Testis (tissue), 3 donors: Measurements from ENCODE around the gene TRIM61. TPM values are rescaled to one million over a fixed set of nuclear protein-coding genes. Genes with fewer than 3 reads are reported as not detected.
"Not testable (repeated sequence)": the region's sequence is repeated elsewhere in the genome, so short reads cannot be mapped to it uniquely, and the experiment has no call there.

ENCODE experiments used
- DNase-seq: peaks from one replicate; pipeline ENCODE4 v3.0.0-alpha.2; 2019
- H3K27ac ChIP-seq, 2 donors: fragments of 200-600 bp; sonication (generic); one replicate each; pipeline ENCODE4 v1.5.1; 2019
- H3K27me3 ChIP-seq: fragments of 200-600 bp; sonication (generic); one replicate; pipeline ENCODE4 v1.5.1; 2019
- H3K36me3 ChIP-seq: fragments of 200-600 bp; sonication (generic); one replicate; pipeline ENCODE4 v1.5.1; 2017; ENCODE audit warnings: low read depth; ENCODE audit errors: missing control alignments
- H3K4me1 ChIP-seq: fragments of 200-600 bp; sonication (generic); one replicate; pipeline ENCODE4 v1.5.1; 2019
- H3K4me3 ChIP-seq, 2 donors: fragments of 200-600 bp; sonication (generic); one replicate each; pipeline ENCODE4 v1.5.1; 2017 to 2019
- H3K9me3 ChIP-seq: fragments of 200-600 bp; sonication (generic); one replicate; pipeline ENCODE4 v1.5.1; 2017
- CTCF ChIP-seq, 3 experiments: fragments of 450-650 bp in 2 of 3; fragments of 200-600 bp in 1 of 3; sonication (generic) in 1 of 3; IDR thresholded peaks; one replicate each; pipeline ENCODE4 v1.5.1; 2016 to 2019; ENCODE audit warnings: antibody characterized with exemption in 3 of 3, mild to moderate bottlenecking in 2 of 3, moderate library complexity in 1 of 3
- POLR2A ChIP-seq: fragments of 450-650 bp; IDR thresholded peaks from one replicate; pipeline ENCODE4 v1.6.1; 2017; ENCODE audit warnings: antibody characterized with exemption, mild to moderate bottlenecking, moderate library complexity
- WGBS, 2 donors: methylation state at CpG; one replicate each; pipeline ENCODE4 v1.1.5; 2018; 5-methylcytosine and 5-hydroxymethylcytosine counted together
- intact Hi-C: fragments of 100-400 bp; cut with DNase I; formaldehyde crosslinking; loops from one replicate; pipeline ENCODE4 v1.15.1; 2023; ENCODE audit warnings: low total_unique reads
- polyA plus RNA-seq: library from polyadenylated mRNA; stranded (reverse); fragments of 350-450 nt; fragmentation: Illumina TruSeq; extraction: RNeasy Lipid Tissue Mini Kit (QIAGEN cat#74804); gene quantifications from one replicate; pipeline ENCODE4 v1.2.3, GENCODE V29; 2014; ENCODE audit warnings: low read depth, low replicate concordance; ENCODE audit not compliant: insufficient read depth
- total RNA-seq, 2 donors: library from RNA; depleted of rRNA; stranded (reverse); fragments of >200 nt; gene quantifications; one replicate each; pipeline ENCODE4 v1.2.3, GENCODE V29; 2016

The TRIM61 gene
- total and polyA plus RNA-seq, 3 donors from 2014 or later = 4.5 to 12.9 (median 4.9) TPM

GRCh38 chr4:165006456-165006855 is 29.0 kb upstream of the TRIM61 start:
- Histone ChIP-seq H3K27me3 (no peaks in the 10 kb centered on the region), H3K9me3 (no peaks in the 10 kb centered on the region), H3K36me3 (no peaks in the 10 kb centered on the region), H3K27ac (no peak overlapping the region), H3K4me1 (no peaks in the 10 kb centered on the region), H3K4me3 (peak overlapping the region in 1 of 2 donors; percentile 13)
- no peak for TF ChIP-seq CTCF (IDR thresholded peaks at IDR 0.05)
- no peak for TF ChIP-seq POLR2A
- WGBS, 2 donors = 56 to 70% methylated on average over 9 of the region's 9 CpGs
- intact Hi-C loops = no loop called here
- DNase-seq = no peak

GRCh38 chr4:165005352-165005925 is 28.0 kb upstream of the TRIM61 start:
- Histone ChIP-seq H3K27me3 (no peaks in the 10 kb centered on the region), H3K9me3 (no peaks in the 10 kb centered on the region), H3K36me3 (no peaks in the 10 kb centered on the region), H3K27ac (no peak overlapping the region), H3K4me3 (no peak overlapping the region), H3K4me1 (no peaks in the 10 kb centered on the region)
- intact Hi-C loops = no loop called here
- DNase-seq = no peak
- TF ChIP-seq POLR2A (no peak), CTCF (IDR thresholded peaks at IDR 0.05) (no peak)
- WGBS, 2 donors = 72 to 82% methylated on average over 6 of the region's 6 CpGs

- WGBS, 2 donors = 47 to 71% methylated on average over 3 to 4 of the region's 4 CpGs
- H3K27ac ChIP-seq, intact Hi-C loops, H3K4me1 ChIP-seq, H3K27me3 ChIP-seq, DNase-seq, H3K4me3 ChIP-seq, H3K9me3 ChIP-seq, H3K36me3 ChIP-seq: not testable (repeated sequence)
Observed at GRCh38 chr4:165001957-165002356, 24.5 kb upstream of the TRIM61 start.

- 57 to 75% methylated on average over 2 of the region's 2 CpGs for WGBS, 2 donors
- H3K4me3 ChIP-seq, H3K27me3 ChIP-seq, DNase-seq, H3K4me1 ChIP-seq, H3K9me3 ChIP-seq, intact Hi-C loops, H3K36me3 ChIP-seq, H3K27ac ChIP-seq: not testable (repeated sequence)
Observed at GRCh38 chr4:164998526-164999080, 21.1 kb upstream of the TRIM61 start.

DNA sequence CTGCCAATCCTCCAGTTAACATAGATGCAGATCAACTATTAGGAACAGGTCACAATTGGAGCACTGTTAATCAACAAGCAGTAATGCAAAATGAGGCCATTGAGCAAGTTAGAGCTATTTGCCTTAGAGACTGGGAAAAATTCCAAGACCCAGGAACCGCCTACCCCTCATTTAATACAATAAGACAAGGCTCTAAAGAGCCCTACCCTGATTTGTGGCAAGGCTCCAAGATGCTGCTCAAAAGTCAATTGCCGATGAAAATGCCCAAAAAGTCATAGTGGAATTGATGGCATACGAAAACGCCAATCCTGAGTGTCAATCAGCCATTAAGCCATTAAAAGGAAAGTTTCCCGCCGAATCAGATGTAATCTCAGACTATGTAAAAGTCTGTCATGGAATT is 20.5 kb upstream of the TRIM61 start:
- Histone ChIP-seq H3K4me3 (no peak overlapping the region), H3K9me3 (no peaks in the 10 kb centered on the region), H3K36me3 (no peaks in the 10 kb centered on the region), H3K4me1 (no peaks in the 10 kb centered on the region), H3K27ac (no peak overlapping the region), H3K27me3 (no peaks in the 10 kb centered on the region)
- WGBS, 2 donors = 84 to 85% methylated on average over 6 of the region's 6 CpGs
- TF ChIP-seq CTCF (IDR thresholded peaks at IDR 0.05) (no peak), POLR2A (no peak)
- intact Hi-C loops = no loop called here
- DNase-seq = no peak

DNA sequence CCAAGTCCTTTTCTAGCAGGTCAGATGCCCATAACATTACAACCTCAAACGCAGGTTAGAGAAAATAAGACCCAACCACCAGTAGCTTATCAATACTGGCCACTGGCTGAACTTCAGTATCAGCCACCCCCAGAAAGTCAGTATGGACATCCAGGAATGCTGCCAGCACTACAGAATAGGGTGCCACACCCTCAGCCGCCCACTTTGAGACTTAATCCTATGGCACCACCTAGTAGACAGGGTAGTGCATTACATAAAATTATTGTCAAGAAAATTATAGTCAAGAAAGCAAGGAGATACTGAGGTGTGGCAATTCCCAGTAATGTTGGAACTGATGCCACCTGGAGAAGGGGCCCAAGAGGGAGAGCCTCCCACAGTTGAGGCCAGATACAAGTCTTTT is 19.9 kb upstream of the TRIM61 start:
- no peak for DNase-seq
- WGBS, 2 donors = 93% methylated on average over 2 of the region's 2 CpGs
- intact Hi-C loops = no loop called here

GRCh38 chr4:164996123-164996522 is 18.7 kb upstream of the TRIM61 start:
- H3K4me1 ChIP-seq, DNase-seq, H3K4me3 ChIP-seq, intact Hi-C loops, H3K27ac ChIP-seq, H3K27me3 ChIP-seq, H3K36me3 ChIP-seq, H3K9me3 ChIP-seq: not testable (repeated sequence)
- whole genome bisulfite sequencing, 2 donors = 93% methylated on average over 6 of the region's 6 CpGs

More for the DNA sequence above, 19.9 kb upstream of the TRIM61 start:
- Histone ChIP-seq H3K27ac (no peak overlapping the region), H3K4me1 (no peaks in the 10 kb centered on the region), H3K36me3 (no peaks in the 10 kb centered on the region), H3K4me3 (no peak overlapping the region), H3K9me3 (no peaks in the 10 kb centered on the region), H3K27me3 (no peaks in the 10 kb centered on the region)
- TF ChIP-seq CTCF (IDR thresholded peaks at IDR 0.05) (no peak), POLR2A (no peak)

GRCh38 chr4:164990786-164991185 is 13.3 kb upstream of the TRIM61 start:
- H3K4me3 ChIP-seq, intact Hi-C loops, DNase-seq, H3K36me3 ChIP-seq, H3K27ac ChIP-seq, H3K27me3 ChIP-seq, H3K9me3 ChIP-seq, H3K4me1 ChIP-seq: not testable (repeated sequence)
- WGBS, 2 donors = 78 to 85% methylated on average over 10 of the region's 10 CpGs
